ENCODE results near the gene HEMK1. TPM values are rescaled to one million over a fixed set of nuclear protein-coding genes. Genes with fewer than 3 reads are reported as not detected.

HEMK1 gene
- total and polyA plus RNA-seq, 8 donors, result 23.5 to 27.6 (median 25.0) TPM

DNA sequence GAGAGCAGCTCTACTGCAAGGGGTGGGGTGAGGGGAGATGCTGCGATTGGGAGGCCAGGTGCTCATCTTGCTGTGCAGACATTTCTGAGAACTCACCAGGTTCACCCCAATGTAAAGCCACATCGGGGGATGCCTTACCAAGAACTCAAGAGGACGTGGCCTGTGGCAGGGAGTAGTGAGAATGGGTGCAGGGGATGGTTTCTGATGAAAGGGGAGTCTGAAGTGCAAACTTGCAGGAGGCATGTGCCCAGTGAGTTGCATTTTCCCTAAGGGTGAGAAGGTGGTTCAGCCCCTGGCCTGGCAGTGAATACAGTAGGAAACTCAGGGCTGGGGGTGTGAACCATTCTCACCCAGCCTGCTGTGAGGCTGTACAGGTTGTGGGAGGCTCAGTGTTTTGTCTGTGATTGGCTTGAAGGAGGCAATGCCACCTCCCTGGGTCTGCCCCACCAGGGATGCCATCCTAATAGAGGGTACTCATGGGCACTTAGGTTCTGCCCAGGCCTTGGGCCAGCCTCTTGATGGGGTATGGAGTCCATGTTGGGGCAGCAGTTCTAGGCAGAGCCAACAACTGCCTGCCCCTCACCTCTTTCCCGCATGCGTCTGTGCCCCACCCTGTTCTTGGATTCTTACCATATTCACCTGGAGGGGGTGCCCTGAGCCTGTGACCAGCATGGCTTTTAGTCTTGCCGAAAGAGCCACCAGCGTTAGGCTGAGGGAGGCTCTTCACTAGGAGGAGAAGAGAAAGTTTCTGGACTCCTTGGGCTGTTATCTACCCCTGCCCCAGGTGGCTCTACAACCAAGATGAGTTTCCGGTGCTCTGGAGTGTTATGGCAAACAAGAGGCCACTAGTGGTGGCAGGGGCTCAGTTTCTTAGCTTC, 4.5 kb downstream of the HEMK1 start:
- Histone ChIP-seq H3K4me3 (no peak overlapping the region), H3K36me3 (peaks cover 0 to 30% of the 10 kb centered on the region in 2 donors), H3K4me1 (peaks cover 7 to 58% of the 10 kb centered on the region in 2 donors), H3K9me3 (no peaks in the 10 kb centered on the region), H3K27me3 (no peaks in the 10 kb centered on the region), H3K27ac (peak overlapping the region; percentile 13 to 61)
- TF ChIP-seq, protein P1, sequence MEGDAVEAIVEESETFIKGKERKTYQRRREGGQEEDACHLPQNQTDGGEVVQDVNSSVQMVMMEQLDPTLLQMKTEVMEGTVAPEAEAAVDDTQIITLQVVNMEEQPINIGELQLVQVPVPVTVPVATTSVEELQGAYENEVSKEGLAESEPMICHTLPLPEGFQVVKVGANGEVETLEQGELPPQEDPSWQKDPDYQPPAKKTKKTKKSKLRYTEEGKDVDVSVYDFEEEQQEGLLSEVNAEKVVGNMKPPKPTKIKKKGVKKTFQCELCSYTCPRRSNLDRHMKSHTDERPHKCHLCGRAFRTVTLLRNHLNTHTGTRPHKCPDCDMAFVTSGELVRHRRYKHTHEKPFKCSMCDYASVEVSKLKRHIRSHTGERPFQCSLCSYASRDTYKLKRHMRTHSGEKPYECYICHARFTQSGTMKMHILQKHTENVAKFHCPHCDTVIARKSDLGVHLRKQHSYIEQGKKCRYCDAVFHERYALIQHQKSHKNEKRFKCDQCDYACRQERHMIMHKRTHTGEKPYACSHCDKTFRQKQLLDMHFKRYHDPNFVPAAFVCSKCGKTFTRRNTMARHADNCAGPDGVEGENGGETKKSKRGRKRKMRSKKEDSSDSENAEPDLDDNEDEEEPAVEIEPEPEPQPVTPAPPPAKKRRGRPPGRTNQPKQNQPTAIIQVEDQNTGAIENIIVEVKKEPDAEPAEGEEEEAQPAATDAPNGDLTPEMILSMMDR (IDR thresholded peaks at IDR 0.05), result no peak
- ATAC-seq (peak; percentile 20), DNase-seq (no peak)
- intact Hi-C loops (cut with DNase I), result loop anchor here in 1 of 2 donors (2.0 kb wide), 1 partner anchor 41 kb away; no protein-coding TSS in a partner anchor

DNA sequence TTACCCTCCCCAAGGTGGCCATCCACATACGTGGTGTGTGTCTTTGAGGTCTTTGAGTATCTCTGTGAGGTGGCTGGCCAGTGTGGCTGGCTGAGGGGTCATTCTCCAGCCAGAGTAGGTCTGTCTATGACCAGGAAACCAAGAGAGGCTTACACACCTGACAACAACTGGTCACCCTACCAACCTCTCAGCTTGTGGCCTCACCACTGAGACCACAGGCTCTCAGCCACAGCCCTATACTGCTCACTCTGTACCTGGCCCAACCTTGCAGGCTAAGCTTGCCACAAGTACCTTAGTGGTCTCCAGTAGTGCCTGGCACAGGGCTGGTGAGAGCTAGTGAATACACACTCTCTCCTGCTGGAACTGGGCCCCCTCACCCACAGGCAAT, 5.1 kb downstream of the HEMK1 start:
- ATAC-seq, result no peak

DNA sequence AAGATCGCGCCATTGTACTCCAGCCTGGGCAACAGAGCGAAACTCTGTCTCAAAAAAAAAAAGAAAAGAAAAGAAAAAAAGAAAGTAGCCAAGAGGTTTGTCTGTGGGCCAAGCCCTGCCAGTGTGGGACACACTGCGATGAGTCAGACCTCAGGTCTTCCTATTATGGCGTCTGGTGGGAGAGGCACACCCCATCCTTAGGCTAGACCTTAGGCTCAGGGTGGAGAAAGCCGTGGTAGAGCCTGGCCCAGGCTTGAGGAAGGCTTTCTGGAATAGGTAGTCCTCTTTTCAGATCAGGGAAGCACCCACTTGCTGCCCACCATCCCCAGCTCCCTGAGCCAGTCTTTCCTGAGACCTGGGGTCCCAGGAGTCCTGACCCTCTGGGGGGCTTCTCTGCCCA, 6.0 kb downstream of the HEMK1 start:
- DNase-seq (no peak), ATAC-seq (no peak)
- Histone ChIP-seq H3K36me3 (peaks cover 0 to 46% of the 10 kb centered on the region in 2 donors), H3K4me1 (peaks cover 2 to 49% of the 10 kb centered on the region in 2 donors), H3K27ac (no peak overlapping the region), H3K27me3 (no peaks in the 10 kb centered on the region), H3K4me3 (no peak overlapping the region), H3K9me3 (no peaks in the 10 kb centered on the region)
- TF ChIP-seq, protein P1 (IDR thresholded peaks at IDR 0.05), result no peak
- intact Hi-C loops (cut with DNase I), result no loop called here

More for the DNA sequence above, 5.1 kb downstream of the HEMK1 start:
- DNase-seq, result no peak
- Histone ChIP-seq H3K27ac (peak overlapping the region; percentile 13 to 61), H3K9me3 (no peaks in the 10 kb centered on the region), H3K4me1 (peaks cover 7 to 57% of the 10 kb centered on the region in 2 donors), H3K36me3 (peaks cover 0 to 37% of the 10 kb centered on the region in 2 donors), H3K4me3 (no peak overlapping the region), H3K27me3 (no peaks in the 10 kb centered on the region)
- TF ChIP-seq, protein P1 (IDR thresholded peaks at IDR 0.05), result no peak
- intact Hi-C loops (cut with DNase I), result no loop called here

DNA sequence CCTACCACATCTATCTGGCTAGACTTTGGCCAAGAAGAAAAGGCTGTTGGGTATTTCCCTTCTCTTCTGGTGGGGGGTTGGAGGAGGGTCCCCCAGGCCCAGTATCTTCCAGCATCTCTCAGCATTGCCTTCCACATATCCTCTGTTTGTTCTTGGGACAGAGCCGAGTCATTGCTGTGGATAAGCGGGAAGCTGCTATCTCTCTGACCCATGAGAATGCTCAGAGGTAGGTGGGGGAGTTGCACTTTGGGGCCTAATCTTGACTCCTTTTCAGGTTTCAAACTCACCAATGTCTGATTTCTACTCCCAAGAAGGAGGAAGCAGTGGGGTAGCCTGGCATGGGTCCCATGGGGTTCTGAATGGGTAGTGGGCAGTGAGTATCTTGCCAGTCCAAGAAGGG, 8.0 kb downstream of the HEMK1 start:
- no peak for DNase-seq
- H3K4me1 ChIP-seq, result peaks cover under 1 to 45% of the 10 kb centered on the region in 2 donors
- TF ChIP-seq, protein P1 (IDR thresholded peaks at IDR 0.05), result no peak
- H3K4me3 ChIP-seq, result no peak overlapping the region
- intact Hi-C loops (cut with DNase I), result no loop called here
- no peak for ATAC-seq
- peaks cover 0 to 60% of the 10 kb centered on the region in 2 donors for H3K36me3 ChIP-seq
- no peaks in the 10 kb centered on the region for H3K9me3 ChIP-seq
- no peaks in the 10 kb centered on the region for H3K27me3 ChIP-seq
- H3K27ac ChIP-seq, result no peak overlapping the region

DNA sequence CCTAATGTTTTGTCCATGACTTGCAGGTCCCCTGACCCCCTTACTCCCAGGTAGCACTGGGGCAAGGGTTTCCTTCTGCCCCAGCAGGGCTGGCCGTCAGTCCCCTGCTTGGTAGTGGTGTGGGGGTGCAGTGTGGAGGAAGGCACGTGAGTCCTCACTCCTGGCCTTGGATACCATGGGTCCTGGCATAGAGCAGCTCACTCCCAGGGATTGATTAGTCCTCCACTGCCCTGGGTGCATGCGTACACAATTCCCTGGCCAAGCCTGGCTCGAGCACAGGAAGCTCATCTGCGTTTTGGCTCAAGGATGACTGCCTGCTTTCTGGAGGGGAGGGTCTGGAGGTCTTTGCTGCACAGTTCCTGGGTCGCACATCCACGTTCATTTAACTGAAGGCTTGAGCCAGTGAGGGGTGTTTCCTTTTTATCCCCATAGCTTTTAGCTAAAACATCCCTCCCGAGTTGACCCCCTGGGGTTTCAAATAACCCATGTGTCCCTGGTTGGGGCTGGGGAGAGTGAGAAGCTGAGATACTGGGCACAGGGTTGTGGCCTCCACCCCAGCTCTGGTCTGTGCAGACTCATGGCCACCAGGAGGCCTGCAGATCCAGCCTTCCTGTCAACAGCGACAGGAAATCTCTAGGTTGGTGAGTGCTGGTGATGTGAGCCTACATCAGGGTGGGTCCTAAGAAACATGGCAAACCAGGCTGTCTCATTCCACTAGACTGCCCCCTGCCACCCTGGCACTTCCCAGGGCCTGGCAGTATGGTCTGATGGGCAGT, 11.5 kb downstream of the HEMK1 start:
- DNase-seq (no peak), ATAC-seq (no peak)
- intact Hi-C loops (cut with DNase I), result no loop called here
- Histone ChIP-seq H3K9me3 (no peaks in the 10 kb centered on the region), H3K4me1 (peaks cover 4 to 41% of the 10 kb centered on the region in 2 donors), H3K27me3 (no peaks in the 10 kb centered on the region), H3K36me3 (peaks cover 0 to 60% of the 10 kb centered on the region in 2 donors), H3K27ac (no peak overlapping the region), H3K4me3 (no peak overlapping the region)
- TF ChIP-seq, protein P1 (IDR thresholded peaks at IDR 0.05), result no peak

Measured in left lung (tissue), 10 donors.